B cell (primary cell): ENCODE data around the gene CYBB.
"Not testable (repeated sequence)": the region's sequence is repeated elsewhere in the genome, so short reads cannot be mapped to it uniquely, and the experiment has no call there.

ENCODE experiments used
- CTCF ChIP-seq: fragments of 200-600 bp; IDR thresholded peaks from one replicate; pipeline ENCODE4 v1.8.0; 2022; ENCODE audit warnings: antibody characterized with exemption, mild to moderate bottlenecking
- EZH2 ChIP-seq: IDR thresholded peaks from 2 replicates; pipeline ENCODE4 v1.6.1; 2012; ENCODE audit warnings: borderline replicate concordance, low read depth, mild to moderate bottlenecking, moderate library complexity, low read length; ENCODE audit not compliant: insufficient read depth, poor library complexity, severe bottlenecking

- TF ChIP-seq EZH2, CTCF: not testable (repeated sequence)
Observed at GRCh38 chrX:37768866-37769265, 11.0 kb upstream of the CYBB start.
